HG03521 (cell line): Measurements from ENCODE around the gene CAMTA1.

ENCODE experiments used
- ATAC-seq: cut with Tn5 transposase; IDR thresholded peaks from one replicate; pipeline ENCODE4 v1.9.1; 2021; ENCODE audit warnings: mild to moderate bottlenecking, moderate library complexity; ENCODE audit not compliant: unreplicated experiment

Gene CAMTA1

DNA sequence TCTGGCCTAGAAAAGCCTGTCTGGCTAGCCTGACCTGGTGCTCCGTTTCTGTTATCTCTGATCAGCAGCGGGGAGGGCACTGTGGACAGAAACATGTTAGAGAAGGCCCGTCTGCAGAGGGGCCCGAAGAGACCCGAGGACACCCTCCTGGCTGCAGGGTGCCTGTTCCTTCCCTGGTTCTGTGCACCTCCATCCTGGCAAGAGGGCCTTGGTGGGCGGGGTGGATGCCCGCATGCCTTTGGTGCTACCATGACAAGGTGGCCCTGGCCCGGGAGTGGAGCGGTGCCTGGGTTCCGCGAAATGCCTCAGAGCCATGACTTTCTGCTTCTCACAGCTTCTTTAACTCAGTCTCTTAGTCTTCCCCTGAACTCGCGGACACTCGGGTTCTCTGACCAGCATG, 233.6 kb downstream of the CAMTA1 start:
- no peak for ATAC-seq

DNA sequence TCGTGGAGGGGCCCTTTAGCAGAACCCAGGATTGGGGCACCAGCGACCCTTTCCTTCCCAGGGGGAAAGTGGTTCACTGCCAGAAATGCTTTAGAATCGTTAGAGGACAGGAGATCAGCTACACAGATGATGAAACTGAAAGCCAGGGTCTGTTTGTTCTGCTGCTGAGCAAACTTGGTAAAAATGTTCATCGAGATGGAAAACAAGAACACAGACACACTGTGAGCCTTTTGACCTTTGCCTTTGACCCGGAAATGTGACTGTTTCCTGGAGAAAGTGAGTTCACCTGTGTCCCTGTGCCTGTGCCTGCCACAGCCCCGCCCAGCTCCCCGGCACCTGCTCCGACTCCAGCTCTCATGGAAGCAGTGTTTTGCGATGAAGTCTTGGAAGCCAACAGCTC, 234.3 kb downstream of the CAMTA1 start:
- no peak for ATAC-seq

DNA sequence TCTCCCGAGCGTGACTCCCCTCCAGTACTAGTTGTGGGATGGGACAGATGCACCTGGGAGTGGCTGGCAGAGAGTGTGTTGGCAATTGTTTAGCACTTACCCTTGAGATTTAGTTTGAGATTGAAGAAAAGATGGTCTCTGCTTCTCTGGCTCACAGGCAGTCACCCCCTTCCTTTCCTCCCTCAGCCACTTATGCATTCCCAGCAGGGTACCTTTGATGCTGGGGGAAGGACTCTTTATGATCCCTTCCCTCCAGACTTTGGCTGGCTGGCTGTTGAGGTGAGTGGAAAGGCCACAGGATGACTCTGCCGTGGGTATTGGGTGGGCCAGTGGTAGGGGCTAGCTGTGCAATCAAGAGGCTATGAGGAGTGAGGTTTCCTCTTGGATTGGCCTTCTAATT, 236.8 kb downstream of the CAMTA1 start:
- ATAC-seq, result no peak

DNA sequence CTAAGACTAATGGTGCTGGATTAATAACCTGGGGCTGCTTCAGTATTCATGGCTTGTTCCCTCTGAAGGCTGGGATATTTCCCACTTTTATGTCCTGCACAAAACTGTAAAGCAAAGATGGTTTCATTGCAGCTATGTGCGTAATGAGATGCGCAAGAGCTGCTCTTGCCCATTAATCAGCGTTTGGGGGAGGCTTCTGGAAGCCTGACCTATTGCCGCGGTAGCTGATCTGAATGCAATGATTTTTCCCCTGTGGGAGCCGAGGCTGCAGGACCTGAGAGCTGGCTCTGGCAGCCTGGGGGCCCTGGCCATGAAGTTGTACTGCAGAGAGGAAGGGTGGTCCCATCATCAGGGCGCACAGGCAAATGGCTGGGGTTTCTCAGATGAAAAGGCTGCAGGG, 239.8 kb downstream of the CAMTA1 start:
- ATAC-seq, result no peak

DNA sequence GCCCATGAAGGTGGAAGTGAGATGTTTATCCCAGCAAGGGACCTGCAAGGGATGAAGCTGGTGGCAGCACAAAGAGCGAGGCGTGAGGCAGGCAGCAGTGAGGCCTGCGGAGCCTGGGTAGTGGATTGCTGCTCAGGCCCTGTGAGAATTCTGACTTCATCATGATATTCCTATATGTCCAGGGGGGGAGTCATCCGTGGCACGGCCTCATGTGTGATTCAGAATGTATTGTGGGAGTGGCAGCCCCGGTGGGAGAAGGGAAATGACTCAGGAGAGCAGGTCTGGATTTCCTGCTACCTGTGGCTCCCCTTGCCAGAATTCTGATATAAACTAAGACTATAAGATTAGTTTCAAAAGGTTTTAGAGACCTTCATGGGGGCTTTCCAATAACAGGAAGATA, 240.9 kb downstream of the CAMTA1 start:
- ATAC-seq, result no peak

DNA sequence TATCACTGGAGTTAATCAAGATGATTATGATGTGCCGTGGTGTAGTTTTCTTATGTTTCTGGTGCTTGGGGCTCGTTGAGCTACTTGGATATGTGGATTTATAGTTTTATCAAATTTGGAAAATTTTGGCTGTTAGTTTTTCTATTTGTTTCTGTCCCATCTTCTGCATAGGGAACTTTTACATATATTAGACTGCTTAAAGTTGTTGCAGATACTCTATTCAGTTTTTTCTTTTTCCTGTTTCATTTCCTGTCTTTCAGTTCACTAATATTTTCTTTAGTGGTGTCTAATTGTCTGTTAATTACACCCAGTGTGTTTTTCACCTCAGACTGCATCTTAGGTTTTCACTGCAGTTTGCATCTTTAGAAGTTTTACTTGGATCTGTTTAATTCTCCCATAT, 247.7 kb downstream of the CAMTA1 start:
- ATAC-seq, result no peak

DNA sequence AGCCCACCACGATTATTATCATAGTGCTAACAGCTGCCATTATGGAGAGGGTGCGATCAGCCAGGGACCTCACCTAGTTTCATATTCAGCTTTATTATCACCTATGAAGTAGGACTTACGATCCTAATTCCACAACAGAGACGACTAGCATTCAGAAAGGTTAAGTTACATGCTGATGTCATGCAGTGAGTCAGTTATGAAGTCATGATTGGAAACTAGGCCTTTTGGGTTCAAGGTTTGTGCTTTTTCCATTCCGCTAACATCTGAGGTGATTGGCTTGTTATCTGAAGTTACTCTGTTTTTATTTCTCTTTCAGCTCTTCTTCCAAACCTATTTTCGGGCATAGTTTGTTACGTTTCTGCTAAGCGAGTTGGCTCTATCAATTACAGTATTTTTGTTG, 251.1 kb downstream of the CAMTA1 start:
- ATAC-seq, result no peak

DNA sequence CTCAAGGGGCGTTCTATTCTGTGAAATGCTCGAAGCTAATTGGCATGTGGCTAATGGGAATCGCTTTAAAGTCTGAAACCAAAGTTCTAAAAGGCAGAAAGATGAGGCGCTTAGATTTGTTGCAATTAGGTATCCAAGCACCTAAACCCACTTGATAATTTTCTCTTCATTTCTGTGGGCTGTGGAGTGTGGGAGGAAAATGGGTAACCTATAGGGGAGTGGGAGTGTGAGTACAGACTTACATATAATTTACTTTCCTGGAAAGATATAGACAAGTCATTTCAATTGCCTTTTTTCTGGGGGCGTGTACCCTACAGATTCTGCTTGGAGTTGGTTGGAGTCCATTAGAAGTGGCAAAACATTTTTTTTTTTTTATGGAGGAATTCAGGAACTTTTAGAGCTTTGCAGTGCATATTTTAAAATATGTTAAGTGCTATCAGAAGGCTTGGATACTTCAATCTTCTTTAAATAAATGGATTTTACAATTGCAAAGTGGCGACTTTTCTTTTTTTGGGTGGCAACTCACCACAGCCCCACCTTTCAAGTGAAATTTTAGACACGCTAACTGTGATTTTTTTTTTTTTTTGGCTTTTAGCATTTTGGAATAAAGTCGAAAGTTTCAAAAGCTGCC, 254.5 kb downstream of the CAMTA1 start:
- no peak for ATAC-seq

DNA sequence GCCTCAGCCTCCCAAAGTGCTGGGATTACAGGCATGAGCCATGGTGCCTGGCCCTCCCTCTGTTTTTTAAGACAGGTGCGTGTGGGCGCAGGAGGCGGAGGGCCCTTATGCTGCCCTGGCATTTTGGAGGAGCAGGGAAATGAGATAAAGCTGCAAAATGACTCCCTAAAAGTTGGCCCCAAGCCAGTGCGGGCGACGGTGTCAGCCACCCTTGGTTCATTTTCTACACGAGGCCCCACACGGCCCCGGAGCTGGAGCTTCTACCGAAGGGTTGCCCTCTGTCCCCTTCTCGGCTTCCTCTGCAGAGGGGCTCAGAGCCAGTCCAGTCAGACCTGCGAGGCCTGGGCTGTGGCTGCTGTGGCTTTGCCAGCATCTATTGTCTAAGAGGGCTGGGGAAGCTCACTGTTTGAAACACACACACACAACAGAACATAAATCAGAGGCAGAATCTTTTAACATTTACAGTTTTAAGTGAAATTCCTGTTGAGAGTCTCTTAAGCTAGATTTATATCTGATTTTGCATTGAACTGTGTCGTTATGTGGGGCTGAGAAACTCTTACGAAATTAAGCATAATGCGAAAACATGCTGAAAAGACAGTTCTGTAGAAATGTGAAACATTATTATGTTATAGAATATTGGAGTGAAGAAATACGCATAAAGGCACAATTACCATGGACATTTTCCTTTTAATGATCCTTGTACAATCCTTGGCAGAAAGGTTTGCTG, 255.9 kb downstream of the CAMTA1 start:
- no peak for ATAC-seq

DNA sequence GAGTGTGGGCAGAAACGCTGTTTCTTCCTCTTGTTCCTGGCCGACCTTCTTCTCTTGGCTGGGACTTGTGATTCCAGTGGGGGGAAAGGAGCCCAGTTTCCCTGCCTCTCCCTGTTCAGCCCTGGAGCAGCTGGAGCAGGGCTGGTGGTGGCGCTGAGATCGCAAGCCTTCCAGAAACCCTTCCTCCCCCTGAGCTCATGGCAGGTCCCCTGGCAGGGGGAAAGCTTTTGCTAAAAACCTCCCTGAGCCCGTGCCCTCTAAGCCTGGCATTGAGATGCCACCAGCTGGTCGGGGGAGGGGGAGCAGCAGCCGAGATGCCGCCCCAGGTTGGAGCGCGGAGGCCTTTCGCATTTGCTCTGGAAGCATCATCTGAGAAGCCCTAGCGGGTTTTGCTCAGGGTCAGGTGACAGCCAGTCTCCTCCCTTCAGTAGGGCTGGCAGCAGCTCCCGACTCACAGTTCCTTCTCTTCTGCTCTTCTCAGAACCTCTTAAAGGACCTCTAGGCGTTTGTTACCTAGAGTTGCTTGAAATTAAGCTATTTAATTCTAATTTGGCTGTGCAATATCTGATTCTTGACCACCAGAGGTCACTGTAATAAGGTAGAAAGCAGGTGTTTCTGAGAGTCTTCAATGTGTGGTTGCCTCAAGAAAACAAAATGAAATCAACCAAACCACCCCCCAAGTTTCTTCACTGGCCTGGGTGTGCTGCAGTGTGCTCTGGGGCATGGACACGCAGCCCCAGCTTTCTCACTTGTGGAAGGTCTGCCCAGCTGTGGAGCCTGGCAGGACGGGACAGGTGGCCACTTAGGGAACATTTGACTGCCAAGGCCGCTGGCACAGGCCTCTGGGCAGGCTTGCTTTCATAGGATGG, 257.3 kb downstream of the CAMTA1 start:
- no peak for ATAC-seq

DNA sequence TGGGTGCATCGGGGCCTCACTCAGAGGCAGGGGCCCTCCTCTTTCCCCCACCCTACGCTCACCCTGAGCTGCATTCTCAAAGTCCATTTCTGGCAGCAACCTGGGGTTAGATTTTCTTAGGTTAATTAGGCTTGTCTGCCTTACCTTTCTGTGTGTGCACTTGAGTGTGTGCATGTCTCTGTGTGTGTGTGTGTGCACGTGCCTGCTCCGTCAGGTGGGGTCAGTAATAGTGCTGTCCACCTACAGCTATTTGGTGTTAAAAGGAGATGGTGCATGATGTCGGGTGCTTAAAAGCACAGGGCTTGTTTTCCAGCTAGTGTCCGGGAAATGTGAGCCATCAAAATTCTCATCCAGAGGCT, 257.9 kb downstream of the CAMTA1 start:
- no peak for ATAC-seq

DNA sequence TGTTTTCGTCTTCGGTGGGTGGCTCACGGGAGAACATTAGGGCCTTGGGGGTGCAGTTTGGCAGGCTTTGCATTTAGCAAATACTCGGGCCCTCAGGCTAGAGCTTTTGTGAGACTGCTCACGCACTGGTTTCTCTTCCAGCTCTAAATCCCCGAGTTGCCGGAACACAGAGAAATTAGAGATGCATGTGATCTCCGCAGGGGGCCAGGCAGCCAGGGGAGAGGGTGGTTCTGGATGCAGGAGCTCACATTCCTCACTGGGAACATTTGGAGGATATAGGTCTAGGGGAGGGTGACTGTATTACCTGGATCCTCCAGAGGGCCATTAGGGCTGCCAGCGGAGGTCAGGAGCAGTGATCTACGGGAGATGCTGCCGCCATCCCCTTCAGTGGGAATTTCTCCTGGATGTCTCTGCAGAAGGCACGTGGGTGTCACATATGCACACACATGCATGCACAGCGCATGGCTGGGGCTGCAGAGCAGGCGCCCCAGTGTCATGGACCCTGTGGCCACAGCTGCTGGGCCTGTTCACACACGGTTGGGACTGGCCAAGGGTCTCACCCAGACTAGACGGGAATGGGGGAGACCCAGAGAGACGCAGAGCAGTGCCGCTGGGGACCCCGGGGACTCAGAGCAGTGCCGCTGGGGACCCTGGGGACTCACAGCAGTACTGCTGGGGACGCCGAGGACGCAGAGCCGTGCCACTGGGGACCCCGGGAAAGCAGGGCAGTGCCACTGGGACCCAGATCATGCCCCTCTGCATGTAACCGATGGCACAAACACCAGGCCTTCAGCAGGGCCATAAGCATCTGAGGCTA, 258.7 kb downstream of the CAMTA1 start:
- ATAC-seq, result no peak

DNA sequence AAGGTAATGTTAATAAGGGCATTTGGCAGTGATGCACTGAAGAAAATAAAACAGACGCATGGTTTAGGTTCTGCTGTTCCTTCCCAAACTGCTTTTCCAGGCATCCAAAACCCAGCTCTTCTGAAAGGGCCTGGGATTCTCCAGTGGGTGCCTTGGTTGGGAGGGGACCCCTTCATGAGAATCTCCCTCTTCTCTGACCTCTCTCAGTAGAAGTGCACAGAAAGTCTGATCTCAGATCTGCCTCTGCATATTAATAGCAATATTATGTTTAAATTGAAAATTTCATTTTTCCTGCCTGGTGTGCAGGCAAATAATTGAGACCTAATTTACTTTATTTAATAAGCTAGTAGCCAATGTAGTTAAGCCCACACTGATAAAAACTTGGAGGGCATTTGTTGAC, 260.6 kb downstream of the CAMTA1 start:
- ATAC-seq, result no peak

DNA sequence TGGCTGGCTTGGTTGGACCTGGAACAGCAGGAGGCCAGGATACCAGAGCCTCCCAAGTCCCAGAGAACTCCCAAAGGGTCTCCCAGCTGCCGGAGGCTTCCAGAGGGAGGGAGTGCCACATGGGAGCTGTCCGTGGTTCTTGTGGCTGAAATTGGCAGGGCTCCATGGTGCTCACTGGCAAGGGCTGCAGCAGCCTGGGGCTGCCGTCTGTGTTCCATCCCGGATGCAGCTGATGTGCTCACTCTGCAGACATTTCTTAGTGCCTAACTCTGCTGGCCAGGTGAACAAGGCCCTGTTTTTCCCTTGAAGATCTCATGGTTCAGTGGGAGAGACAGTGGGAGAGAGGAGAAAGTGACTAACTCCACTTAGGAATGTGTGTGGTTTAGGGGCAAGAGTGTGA, 261.1 kb downstream of the CAMTA1 start:
- ATAC-seq, result no peak

DNA sequence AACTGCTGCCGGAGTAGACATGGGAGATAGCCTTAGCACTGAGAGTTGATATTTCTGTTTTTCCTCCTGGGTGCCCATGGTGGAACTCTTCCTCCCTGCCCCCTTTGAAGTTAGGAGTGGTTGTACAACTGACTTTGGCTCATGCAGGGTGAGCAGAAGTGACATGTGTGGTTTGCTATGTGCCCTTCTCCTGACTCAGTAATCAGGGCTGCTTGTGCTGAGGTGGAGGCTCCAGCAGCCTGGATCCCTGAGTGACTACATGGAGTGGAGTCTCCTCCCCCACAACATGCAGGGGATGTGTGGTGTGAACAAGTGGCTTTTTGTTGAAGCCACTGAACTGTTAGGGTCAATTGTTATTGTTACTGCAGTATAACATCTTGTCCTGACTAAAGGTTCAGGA, 261.6 kb downstream of the CAMTA1 start:
- no peak for ATAC-seq

DNA sequence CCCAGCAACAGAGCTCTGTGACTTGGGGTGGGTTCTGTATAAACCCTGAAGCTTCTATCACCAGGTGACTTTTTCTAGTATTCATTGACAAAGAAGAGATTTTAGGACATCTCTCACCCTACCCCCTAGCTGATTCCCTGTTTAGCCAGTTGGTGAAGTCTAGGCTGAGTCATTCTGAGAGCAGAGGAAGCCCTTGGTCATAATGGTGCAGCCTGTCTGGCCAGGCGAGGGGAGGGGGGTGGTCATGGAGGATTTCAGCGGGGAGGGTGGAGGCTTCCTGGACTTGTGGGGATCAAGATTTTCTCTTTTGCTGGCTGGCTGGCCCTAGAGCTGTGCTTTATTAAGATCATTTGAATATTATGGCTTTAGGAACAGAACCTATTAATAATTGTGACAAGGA, 262.6 kb downstream of the CAMTA1 start:
- ATAC-seq, result no peak

DNA sequence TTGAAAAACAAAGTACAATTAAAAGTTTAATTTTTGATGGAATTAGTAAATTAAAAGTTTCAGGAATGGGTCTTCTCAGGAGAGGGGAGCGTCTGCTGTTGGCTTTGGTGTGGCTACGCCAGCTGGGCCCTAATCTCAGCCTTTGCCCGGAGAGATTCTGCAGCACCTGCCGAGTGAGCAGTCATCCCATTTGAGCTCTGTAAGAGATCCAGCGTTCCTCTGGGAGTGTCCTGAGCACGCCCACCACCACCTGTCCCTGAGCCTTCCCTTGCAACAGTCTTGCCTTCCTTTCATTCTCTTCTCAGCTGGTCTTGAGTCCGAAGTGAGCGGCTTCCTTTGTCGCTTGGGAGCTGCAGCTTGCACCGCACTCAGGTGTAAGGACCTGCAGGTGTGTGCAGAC, 263.1 kb downstream of the CAMTA1 start:
- ATAC-seq, result no peak

DNA sequence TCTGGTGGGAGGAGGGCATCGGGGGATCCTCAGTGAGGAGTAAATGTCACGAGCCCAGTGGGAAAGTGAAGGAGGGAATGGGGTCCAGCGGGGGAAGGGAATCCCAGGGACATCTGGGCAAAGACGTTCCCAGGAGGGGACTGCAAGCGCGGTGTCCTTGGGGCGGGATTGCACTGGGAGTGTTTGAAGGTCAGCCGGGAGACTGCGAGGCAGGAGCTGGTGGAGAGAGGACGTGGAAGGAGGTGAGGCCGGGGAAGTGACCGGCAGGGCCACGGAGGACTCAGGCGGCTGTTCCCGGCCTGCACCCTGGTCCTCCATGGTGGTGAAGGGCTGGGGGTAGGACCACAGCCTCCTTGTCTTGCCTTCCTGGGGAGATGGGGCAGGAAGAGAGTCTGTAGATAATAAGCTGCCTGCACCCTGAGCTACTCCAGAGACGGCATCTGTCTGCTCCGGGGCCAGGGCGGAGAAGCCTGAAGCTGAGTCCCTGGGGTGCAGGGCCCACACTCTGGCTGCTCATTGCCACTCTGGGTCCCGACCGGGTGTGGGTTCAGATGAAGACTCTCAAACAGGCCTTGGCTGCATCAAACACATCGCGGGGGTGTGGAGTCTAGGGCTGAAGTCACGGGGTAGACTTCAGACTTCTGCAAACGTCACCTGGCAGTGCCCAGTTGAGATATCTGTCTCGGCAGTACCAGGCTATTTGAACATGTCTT, 264.8 kb downstream of the CAMTA1 start:
- no peak for ATAC-seq

DNA sequence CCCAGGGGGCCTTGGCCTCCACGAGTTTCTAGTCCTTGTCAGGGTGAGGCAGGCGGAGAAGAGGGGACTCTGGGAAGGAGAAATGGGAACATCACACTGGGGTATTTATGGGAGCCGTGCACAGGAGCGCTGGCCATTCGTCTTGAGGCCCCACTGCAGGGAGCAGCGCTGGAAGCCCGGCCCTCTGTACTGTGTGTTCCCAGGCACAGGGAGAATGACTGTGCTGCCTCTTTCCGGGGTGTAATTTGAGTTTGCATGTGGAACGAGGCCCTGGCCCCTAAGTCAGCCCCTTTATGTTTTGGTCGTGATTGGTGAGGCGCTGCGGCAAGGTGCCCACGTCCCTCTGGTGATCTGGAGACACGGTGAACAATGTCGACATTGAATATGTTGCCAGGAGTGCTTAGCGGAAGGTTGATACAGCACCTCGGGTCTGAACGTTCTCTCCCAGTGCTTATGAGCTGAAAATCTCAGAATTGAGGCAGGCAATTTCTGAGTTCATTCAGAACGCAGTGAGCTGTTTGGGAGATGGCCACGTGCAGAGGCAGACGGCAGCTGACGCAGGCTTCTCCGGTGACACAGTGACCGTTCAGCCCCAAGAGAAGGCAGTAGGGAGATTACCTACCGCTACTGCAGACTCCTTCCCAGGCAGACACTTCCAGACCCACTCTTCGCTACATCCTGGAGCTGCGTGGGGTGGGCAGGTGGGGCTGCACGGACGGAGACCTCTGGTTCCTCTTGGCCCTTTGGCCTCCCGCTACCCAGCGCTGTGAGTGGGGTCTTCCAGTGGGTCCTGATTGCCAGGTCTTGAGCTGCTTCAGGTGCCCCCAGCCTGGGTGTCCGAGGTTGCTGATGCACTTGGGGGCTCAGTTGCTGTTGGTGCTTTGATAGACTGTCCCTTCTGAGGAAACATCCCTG, 265.8 kb downstream of the CAMTA1 start:
- ATAC-seq, result no peak

DNA sequence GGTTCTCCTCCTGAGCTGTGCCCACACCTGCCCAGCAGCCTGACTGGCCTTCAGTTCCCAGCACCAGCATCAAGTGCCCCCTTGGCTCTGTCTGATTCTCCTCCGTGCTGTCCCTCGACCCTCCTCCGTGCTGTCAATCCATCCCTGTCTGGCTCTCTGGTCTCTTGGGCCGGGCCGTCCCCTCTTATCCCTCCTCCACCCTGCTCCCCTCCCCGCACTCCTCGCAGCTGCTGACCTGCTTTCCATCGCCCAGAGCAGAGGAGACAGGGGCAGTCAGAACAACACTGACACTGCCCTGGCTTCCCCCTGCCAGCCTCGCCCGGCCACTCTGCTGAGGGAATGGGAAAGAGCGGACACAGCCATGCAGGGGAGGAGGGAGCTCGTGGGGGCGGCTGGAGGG, 267.4 kb downstream of the CAMTA1 start:
- no peak for ATAC-seq
